ENCODE data around the gene ASB12.

DNA sequence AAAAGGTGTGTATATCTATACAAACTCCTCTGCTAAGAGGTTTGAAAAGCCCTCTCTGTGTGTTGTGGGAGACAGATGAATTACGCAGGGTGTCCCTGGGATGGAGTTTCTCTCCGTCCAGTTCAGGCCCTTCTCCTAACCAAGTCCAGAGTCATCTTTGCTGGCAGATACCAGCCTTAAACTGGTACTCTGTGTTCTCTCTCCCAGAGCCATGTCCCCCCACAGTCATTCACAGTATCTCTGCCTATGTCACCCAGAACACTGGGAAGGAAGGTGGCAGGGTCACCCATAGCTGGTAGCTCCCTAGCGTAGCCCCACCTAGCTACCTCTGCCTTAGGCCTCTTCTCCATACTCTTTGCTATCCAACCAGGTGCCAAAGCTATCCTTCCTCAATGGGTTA is 33.8 kb downstream of the ASB12 start:
- TF ChIP-seq, protein P1, sequence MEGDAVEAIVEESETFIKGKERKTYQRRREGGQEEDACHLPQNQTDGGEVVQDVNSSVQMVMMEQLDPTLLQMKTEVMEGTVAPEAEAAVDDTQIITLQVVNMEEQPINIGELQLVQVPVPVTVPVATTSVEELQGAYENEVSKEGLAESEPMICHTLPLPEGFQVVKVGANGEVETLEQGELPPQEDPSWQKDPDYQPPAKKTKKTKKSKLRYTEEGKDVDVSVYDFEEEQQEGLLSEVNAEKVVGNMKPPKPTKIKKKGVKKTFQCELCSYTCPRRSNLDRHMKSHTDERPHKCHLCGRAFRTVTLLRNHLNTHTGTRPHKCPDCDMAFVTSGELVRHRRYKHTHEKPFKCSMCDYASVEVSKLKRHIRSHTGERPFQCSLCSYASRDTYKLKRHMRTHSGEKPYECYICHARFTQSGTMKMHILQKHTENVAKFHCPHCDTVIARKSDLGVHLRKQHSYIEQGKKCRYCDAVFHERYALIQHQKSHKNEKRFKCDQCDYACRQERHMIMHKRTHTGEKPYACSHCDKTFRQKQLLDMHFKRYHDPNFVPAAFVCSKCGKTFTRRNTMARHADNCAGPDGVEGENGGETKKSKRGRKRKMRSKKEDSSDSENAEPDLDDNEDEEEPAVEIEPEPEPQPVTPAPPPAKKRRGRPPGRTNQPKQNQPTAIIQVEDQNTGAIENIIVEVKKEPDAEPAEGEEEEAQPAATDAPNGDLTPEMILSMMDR (IDR thresholded peaks at IDR 0.05): no peak
- no peak for TF ChIP-seq EZH2phosphoT487 (IDR thresholded peaks at IDR 0.05)

Measured in neural progenitor cell (in vitro differentiated cells).